HCT116 (cell line): ENCODE results near the gene S100A1. TPM values are rescaled to one million over a fixed set of nuclear protein-coding genes. Genes with fewer than 3 reads are reported as not detected.

Source experiments
- ATAC-seq: fragments of 200-7000 bp; cut with Tn5 transposase; 2 replicates; pipeline ENCODE4 v1.9.1; 2020; ENCODE audit warnings: mild to moderate bottlenecking, moderate library complexity
- BruUV-seq: library from RNA; stranded (reverse); fragments of 400-500 nt; replicated peaks from 2 replicates; lab custom pipeline; 2021; lab: Mats Ljungman, UMichigan
- CTCF ChIA-PET: fragments of 300-600 bp; sonication (Branson Sonifier 250); formaldehyde crosslinking; loops from one replicate; lab custom pipeline; 2021; ENCODE audit warnings: antibody characterized with exemption; lab: Charles Lee
- POLR2A ChIA-PET: fragments of 300-600, 350-600 bp; sonication (Branson Sonifier 250); formaldehyde crosslinking; loops from one replicate; lab custom pipeline; 2021; ENCODE audit warnings: antibody characterized with exemption; lab: Charles Lee
- RAD21 ChIA-PET, 2 experiments: fragments of 300-600 bp; sonication (Branson Sonifier 250); formaldehyde crosslinking; loops; one replicate each; lab custom pipeline; 2023; ENCODE audit warnings: low total read pairs in 2 of 2; ENCODE audit not compliant: uncharacterized antibody in 2 of 2, unreplicated experiment in 2 of 2, low non-redundant PET in 1 of 2; lab: Charles Lee
- DNase-seq: peaks from one replicate; pipeline ENCODE4 v3.0.0-alpha.2; 2010; ENCODE audit warnings: low read depth, low spot score
- H2AFZ ChIP-seq: fragments of 200-600 bp; shearing (Covaris generic), sonication (generic); 2 replicates; pipeline ENCODE4 v1.6.1; 2017; ENCODE audit warnings: low read depth, mixed run types, mixed read lengths, antibody characterized with exemption, low read length; ENCODE audit not compliant: poor library complexity, severe bottlenecking
- H3K27ac ChIP-seq: 2 replicates; pipeline ENCODE4 v1.5.1; 2012; ENCODE audit warnings: low read depth, low read length
- H3K27me3 ChIP-seq: fragments of 200-600 bp; sonication (generic); 2 replicates; pipeline ENCODE4 v1.6.1; 2016; ENCODE audit warnings: mixed run types, low read length, mixed read lengths; ENCODE audit not compliant: insufficient read depth
- H3K36me3 ChIP-seq, 2 experiments: fragments of 200-500 bp in 1 of 2; fragments of 200-600 bp in 1 of 2; sonication (Bioruptor generic) in 1 of 2; sonication (generic) in 1 of 2; 2 replicates each; pipeline versions ENCODE4 v1.5.1 to v1.6.1; 2014 to 2016; ENCODE audit warnings: low read length in 2 of 2, inconsistent platforms in 1 of 2, mixed read lengths in 1 of 2, mixed run types in 1 of 2; ENCODE audit not compliant: insufficient read depth in 2 of 2, control insufficient read depth in 1 of 2
- H3K4me1 ChIP-seq, 2 experiments: fragments of 200-600 bp in 1 of 2; sonication (generic) in 1 of 2; 2 replicates each; pipeline versions ENCODE4 v1.5.1 to v1.6.1; 2012 to 2017; ENCODE audit warnings: low read length in 2 of 2, inconsistent platforms in 1 of 2, mild to moderate bottlenecking in 1 of 2, mixed read lengths in 1 of 2, mixed run types in 1 of 2, moderate library complexity in 1 of 2; ENCODE audit not compliant: insufficient read depth in 2 of 2, control insufficient read depth in 1 of 2
- H3K4me2 ChIP-seq: fragments of 200-600 bp; sonication (generic); 2 replicates; pipeline ENCODE4 v1.6.1; 2017; ENCODE audit warnings: mixed run types, low read length, mixed read lengths
- H3K4me3 ChIP-seq, 2 experiments: fragments of 200-600 bp in 1 of 2; sonication (generic) in 1 of 2; replicated peaks in 1 of 2; 2 replicates each; pipeline ENCODE4 v1.5.1; 2011 to 2016; ENCODE audit warnings: low read length in 2 of 2, control low read depth in 1 of 2, low read depth in 1 of 2, mild to moderate bottlenecking in 1 of 2, mixed read lengths in 1 of 2, mixed run types in 1 of 2
- H3K79me2 ChIP-seq: fragments of 200-600 bp; sonication (generic); 2 replicates; pipeline ENCODE4 v1.6.1; 2017; ENCODE audit warnings: mild to moderate bottlenecking, mixed run types, low read length, moderate library complexity, mixed read lengths; ENCODE audit not compliant: insufficient read depth
- H3K9ac ChIP-seq: fragments of 200-600 bp; sonication (generic); 2 replicates; pipeline ENCODE4 v1.6.1; 2016; ENCODE audit warnings: low read length, mixed read lengths
- H3K9me2 ChIP-seq: fragments of 200-600 bp; sonication (generic), shearing (Covaris generic); 2 replicates; pipeline ENCODE4 v1.6.1; 2017; ENCODE audit warnings: mixed run types, mild to moderate bottlenecking, moderate library complexity; ENCODE audit not compliant: insufficient read depth
- H3K9me3 ChIP-seq, 2 experiments: fragments of 200-500 bp in 1 of 2; fragments of 200-600 bp in 1 of 2; sonication (Bioruptor generic) in 1 of 2; sonication (generic) in 1 of 2; 2 replicates each; pipeline ENCODE4 v1.6.1; 2014 to 2017; ENCODE audit warnings: low read length in 2 of 2, mixed read lengths in 2 of 2, inconsistent platforms in 1 of 2, low read depth in 1 of 2, mild to moderate bottlenecking in 1 of 2, mixed run types in 1 of 2, moderate library complexity in 1 of 2; ENCODE audit not compliant: control insufficient read depth in 1 of 2, insufficient read depth in 1 of 2
- H4K20me1 ChIP-seq: fragments of 200-600 bp; sonication (generic), shearing (Covaris generic); 2 replicates; pipeline ENCODE4 v1.6.1; 2017; ENCODE audit warnings: mixed run types, mild to moderate bottlenecking, moderate library complexity; ENCODE audit not compliant: insufficient read depth
- CBX3 ChIP-seq: IDR thresholded peaks from 2 replicates; pipeline ENCODE4 v1.6.1; 2012; ENCODE audit warnings: low read depth
- CTCF ChIP-seq, 3 experiments: fragments of 200-600 bp in 1 of 3; sonication (generic) in 1 of 3; IDR thresholded peaks in 2 of 3; conservative IDR thresholded peaks in 1 of 3; 2 replicates each; pipeline ENCODE4 v1.5.1; 2012 to 2017; ENCODE audit warnings: low read depth in 2 of 3, low read length in 2 of 3, antibody characterized with exemption in 1 of 3, borderline replicate concordance in 1 of 3, control low read depth in 1 of 3, mild to moderate bottlenecking in 1 of 3, mixed read lengths in 1 of 3, mixed run types in 1 of 3, moderate library complexity in 1 of 3; ENCODE audit not compliant: insufficient read depth in 1 of 3
- EGR1 ChIP-seq: IDR thresholded peaks from 2 replicates; pipeline ENCODE4 v1.6.1; 2012; ENCODE audit warnings: low read depth
- ELF1 ChIP-seq: IDR thresholded peaks from 2 replicates; pipeline ENCODE4 v1.6.1; 2012; ENCODE audit warnings: low read depth, borderline replicate concordance
- EZH2phosphoT487 ChIP-seq: fragments of 200-600 bp; IDR thresholded peaks from 2 replicates; pipeline ENCODE4 v1.6.1; 2018; ENCODE audit warnings: antibody characterized with exemption, borderline replicate concordance
- JUND ChIP-seq: IDR thresholded peaks from 2 replicates; pipeline ENCODE4 v1.6.1; 2012
- MAX ChIP-seq: IDR thresholded peaks from 2 replicates; pipeline ENCODE4 v1.6.1; 2012
- RAD21 ChIP-seq: IDR thresholded peaks from 2 replicates; pipeline ENCODE4 v1.6.1; 2012; ENCODE audit warnings: low read depth, mild to moderate bottlenecking
- REST ChIP-seq: IDR thresholded peaks from 2 replicates; pipeline ENCODE4 v1.6.1; 2012; ENCODE audit warnings: low read depth
- SP1 ChIP-seq: IDR thresholded peaks from 2 replicates; pipeline ENCODE4 v1.6.1; 2012; ENCODE audit warnings: low read depth
- TCF7L2 ChIP-seq: IDR thresholded peaks from 2 replicates; pipeline ENCODE4 v1.7.0; 2011; ENCODE audit warnings: borderline replicate concordance, inconsistent platforms; ENCODE audit not compliant: insufficient read depth, insufficient read length; ENCODE audit errors: extremely low read depth
- intact Hi-C: fragments of 100-400 bp; cut with micrococcal nuclease; formaldehyde crosslinking; loops from 2 replicates; pipeline ENCODE4 v1.10.0; 2022
- total RNA-seq: library from RNA; stranded (reverse); gene quantifications from one replicate; pipeline ENCODE4 v1.2.1, GENCODE V29; 2021; ENCODE audit not compliant: unreplicated experiment

The S100A1 gene
- total RNA-seq, 1 experiment from 2014 or later, result 0.30 TPM

GRCh38 chr1:153623101-153623500 is 5.1 kb upstream of the S100A1 start:
- Histone ChIP-seq H3K36me3 (peaks cover 2 to 9% of the 10 kb centered on the region in 2 experiments; a peak in 2 of 4 replicates), H3K9me3 (no peaks in the 10 kb centered on the region), H3K9ac (no peak overlapping the region), H3K4me2 (no peak overlapping the region), H3K27me3 (no peaks in the 10 kb centered on the region), H3K9me2 (no peaks in the 10 kb centered on the region), H2AFZ (no peak overlapping the region), H3K27ac (no peak overlapping the region), H4K20me1 (no peaks in the 10 kb centered on the region), H3K79me2 (peaks cover 15% of the 10 kb centered on the region; the same call in 1 of the 2 replicates), H3K4me3 (no peak overlapping the region), H3K4me1 (peaks cover 14 to 26% of the 10 kb centered on the region in 2 experiments)
- TF ChIP-seq CBX3 (no peak), RAD21 (no peak), EZH2phosphoT487 (no peak), CTCF (IDR thresholded peaks at IDR 0.05 in 2 of 3, conservative IDR thresholded peaks at IDR 0.05 in 1 of 3; ENCODE audit: borderline replicate concordance in 1 of 3, insufficient read depth in 1 of 3, low read depth in 2 of 3, low read length in 2 of 3) (no peak), JUND (no peak), REST (no peak), ELF1 (no peak), SP1 (no peak), TCF7L2 (no peak), EGR1 (no peak), MAX (no peak)
- intact Hi-C loops, result no loop called here
- POLR2A ChIA-PET, result interaction anchor here (0.7 to 10.5 kb wide), 3 partner anchors 8 to 133 kb away, joined by 3 to 172 read pairs (median 3); partner anchors contain the start of genes CHTOP, S100A14 and S100A16
- RAD21 ChIA-PET, result no interaction called here
- no TSS peak for BruUV-seq
- ATAC-seq, result no peak
- CTCF ChIA-PET, result no interaction called here
- DNase-seq, result no peak
